Measurements from ENCODE around the gene PLEKHG3. TPM values are rescaled to one million over a fixed set of nuclear protein-coding genes. Genes with fewer than 3 reads are reported as not detected.

PLEKHG3 gene
- total RNA-seq, 1 experiment from 2014 or later: 75.3 TPM

- Mint-ChIP-seq H3K27ac (no peak overlapping the region), H3K9me3 (no peaks in the 10 kb centered on the region), H3K4me1 (peaks cover 10% of the 10 kb centered on the region), H3K4me3 (no peak overlapping the region), H3K27me3 (ENCODE audit: low read depth) (peaks cover 29% of the 10 kb centered on the region), H3K36me3 (no peaks in the 10 kb centered on the region)
- TF ChIP-seq STAT6 (CRISPR knock-in tag; conservative IDR thresholded peaks at IDR 0.05; ENCODE audit: low read depth): no peak
- no peak for TF ChIP-seq JAZF1 (CRISPR knock-in tag; IDR thresholded peaks at IDR 0.05)
- TF ChIP-seq ZNF219 (CRISPR knock-in tag; IDR thresholded peaks at IDR 0.05; ENCODE audit: borderline replicate concordance): no peak
- TF ChIP-seq, protein P1, sequence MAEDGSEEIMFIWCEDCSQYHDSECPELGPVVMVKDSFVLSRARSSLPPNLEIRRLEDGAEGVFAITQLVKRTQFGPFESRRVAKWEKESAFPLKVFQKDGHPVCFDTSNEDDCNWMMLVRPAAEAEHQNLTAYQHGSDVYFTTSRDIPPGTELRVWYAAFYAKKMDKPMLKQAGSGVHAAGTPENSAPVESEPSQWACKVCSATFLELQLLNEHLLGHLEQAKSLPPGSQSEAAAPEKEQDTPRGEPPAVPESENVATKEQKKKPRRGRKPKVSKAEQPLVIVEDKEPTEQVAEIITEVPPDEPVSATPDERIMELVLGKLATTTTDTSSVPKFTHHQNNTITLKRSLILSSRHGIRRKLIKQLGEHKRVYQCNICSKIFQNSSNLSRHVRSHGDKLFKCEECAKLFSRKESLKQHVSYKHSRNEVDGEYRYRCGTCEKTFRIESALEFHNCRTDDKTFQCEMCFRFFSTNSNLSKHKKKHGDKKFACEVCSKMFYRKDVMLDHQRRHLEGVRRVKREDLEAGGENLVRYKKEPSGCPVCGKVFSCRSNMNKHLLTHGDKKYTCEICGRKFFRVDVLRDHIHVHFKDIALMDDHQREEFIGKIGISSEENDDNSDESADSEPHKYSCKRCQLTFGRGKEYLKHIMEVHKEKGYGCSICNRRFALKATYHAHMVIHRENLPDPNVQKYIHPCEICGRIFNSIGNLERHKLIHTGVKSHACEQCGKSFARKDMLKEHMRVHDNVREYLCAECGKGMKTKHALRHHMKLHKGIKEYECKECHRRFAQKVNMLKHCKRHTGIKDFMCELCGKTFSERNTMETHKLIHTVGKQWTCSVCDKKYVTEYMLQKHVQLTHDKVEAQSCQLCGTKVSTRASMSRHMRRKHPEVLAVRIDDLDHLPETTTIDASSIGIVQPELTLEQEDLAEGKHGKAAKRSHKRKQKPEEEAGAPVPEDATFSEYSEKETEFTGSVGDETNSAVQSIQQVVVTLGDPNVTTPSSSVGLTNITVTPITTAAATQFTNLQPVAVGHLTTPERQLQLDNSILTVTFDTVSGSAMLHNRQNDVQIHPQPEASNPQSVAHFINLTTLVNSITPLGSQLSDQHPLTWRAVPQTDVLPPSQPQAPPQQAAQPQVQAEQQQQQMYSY (CRISPR knock-in tag; IDR thresholded peaks at IDR 0.05): no peak
- no peak for TF ChIP-seq GRHL2 (CRISPR knock-in tag; IDR thresholded peaks at IDR 0.05; ENCODE audit: insufficient replicate concordance, severe bottlenecking)
- TF ChIP-seq ESRRA (CRISPR knock-in tag; IDR thresholded peaks at IDR 0.05; ENCODE audit: borderline replicate concordance): no peak
- TF ChIP-seq, protein P2, sequence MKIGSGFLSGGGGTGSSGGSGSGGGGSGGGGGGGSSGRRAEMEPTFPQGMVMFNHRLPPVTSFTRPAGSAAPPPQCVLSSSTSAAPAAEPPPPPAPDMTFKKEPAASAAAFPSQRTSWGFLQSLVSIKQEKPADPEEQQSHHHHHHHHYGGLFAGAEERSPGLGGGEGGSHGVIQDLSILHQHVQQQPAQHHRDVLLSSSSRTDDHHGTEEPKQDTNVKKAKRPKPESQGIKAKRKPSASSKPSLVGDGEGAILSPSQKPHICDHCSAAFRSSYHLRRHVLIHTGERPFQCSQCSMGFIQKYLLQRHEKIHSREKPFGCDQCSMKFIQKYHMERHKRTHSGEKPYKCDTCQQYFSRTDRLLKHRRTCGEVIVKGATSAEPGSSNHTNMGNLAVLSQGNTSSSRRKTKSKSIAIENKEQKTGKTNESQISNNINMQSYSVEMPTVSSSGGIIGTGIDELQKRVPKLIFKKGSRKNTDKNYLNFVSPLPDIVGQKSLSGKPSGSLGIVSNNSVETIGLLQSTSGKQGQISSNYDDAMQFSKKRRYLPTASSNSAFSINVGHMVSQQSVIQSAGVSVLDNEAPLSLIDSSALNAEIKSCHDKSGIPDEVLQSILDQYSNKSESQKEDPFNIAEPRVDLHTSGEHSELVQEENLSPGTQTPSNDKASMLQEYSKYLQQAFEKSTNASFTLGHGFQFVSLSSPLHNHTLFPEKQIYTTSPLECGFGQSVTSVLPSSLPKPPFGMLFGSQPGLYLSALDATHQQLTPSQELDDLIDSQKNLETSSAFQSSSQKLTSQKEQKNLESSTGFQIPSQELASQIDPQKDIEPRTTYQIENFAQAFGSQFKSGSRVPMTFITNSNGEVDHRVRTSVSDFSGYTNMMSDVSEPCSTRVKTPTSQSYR (CRISPR knock-in tag; IDR thresholded peaks at IDR 0.05): no peak
- TF ChIP-seq ZNF317 (CRISPR knock-in tag; IDR thresholded peaks at IDR 0.05; ENCODE audit: borderline replicate concordance, low read depth): no peak
- no peak for TF ChIP-seq ETV6 (CRISPR knock-in tag; IDR thresholded peaks at IDR 0.05)
- TF ChIP-seq ZNF512 (CRISPR knock-in tag; IDR thresholded peaks at IDR 0.05; ENCODE audit: borderline replicate concordance): no peak
- ATAC-seq (no peak), DNase-seq (ENCODE audit: low spot score) (no peak)
- ChIA-PET CTCF (no interaction called here), POLR2A (interaction anchor here (0.9 kb wide), 1 partner anchor 8 kb away, joined by 4 read pairs; no protein-coding TSS in a partner anchor)
Observed at GRCh38 chr14:64691376-64691775, 12.8 kb upstream of the PLEKHG3 start.

DNA sequence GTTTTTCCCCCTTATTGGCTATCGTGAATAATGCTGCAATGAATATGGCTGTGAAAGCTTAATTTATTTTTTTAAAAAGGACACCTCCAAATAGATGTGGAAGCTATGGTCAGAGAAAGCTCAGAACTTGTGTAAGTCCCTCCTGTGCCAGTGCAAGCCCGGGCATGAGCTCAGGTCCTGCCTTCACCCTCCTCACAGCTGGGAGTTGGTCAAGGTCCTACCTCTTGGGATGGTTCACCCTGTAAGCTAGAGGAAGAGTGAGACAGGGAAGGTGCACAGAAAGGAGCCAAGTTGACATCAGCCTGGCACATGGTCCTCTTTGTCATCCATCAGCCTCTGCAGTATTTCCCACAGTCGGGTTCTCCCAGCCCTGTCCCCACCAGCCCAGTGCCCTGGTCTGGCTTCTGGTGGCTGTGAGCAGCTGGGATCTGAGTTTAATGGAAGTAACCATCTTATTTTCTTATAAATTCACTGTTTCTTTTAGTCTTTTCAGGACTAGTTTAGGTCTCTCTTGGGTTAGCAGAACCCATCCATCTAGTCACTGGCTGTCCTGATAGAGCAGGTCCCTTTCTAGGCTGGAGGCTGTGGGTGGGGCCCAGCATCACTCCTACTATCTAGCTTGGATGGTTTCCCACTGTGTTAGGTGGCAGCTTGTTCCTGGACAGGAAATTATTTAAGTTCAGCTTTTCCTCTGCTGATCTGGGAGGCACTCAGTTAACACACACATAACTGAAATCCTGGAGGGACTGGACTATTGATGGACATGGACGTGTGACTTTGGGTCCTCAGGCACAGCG is 11.8 kb upstream of the PLEKHG3 start:
- Mint-ChIP-seq H3K27me3 (ENCODE audit: low read depth) (peaks cover 26% of the 10 kb centered on the region), H3K27ac (no peak overlapping the region), H3K4me3 (no peak overlapping the region), H3K9me3 (no peaks in the 10 kb centered on the region), H3K4me1 (peaks cover 14% of the 10 kb centered on the region), H3K36me3 (no peaks in the 10 kb centered on the region)
- TF ChIP-seq ZNF416 (CRISPR knock-in tag; IDR thresholded peaks at IDR 0.05) (no peak), SOX15 (CRISPR knock-in tag; IDR thresholded peaks at IDR 0.05) (no peak), CTCF (IDR thresholded peaks at IDR 0.05) (no peak)
- no peak for DNase-seq (ENCODE audit: low spot score)
- CTCF ChIA-PET: no interaction called here
- POLR2A ChIA-PET: no interaction called here
- ATAC-seq: no peak

Measured in WTC11 (cell line).